HG02798 (cell line): ENCODE data around the gene VIL1.

Source experiments
- ATAC-seq: cut with Tn5 transposase; IDR thresholded peaks from one replicate; pipeline ENCODE4 v1.9.1; 2021; ENCODE audit warnings: mild to moderate bottlenecking; ENCODE audit not compliant: unreplicated experiment, poor library complexity

The VIL1 gene

DNA sequence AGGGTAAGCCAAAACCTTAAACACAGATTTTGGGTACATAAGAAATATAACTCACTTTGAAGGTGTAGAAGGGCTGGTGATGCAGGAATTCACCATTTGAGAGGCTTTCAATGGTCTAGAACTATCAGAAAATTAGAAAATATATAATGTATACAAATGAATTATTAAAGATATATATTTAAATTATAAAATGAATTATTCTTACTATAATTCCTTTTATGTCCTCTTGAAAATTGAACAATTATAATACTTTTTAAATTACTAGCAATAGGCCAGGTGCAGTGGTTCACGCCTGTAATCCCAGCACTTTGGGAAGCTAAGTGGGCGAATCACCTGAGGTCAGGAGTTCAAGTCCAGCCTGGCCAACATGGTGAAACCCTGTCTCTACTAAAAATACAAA, 60.7 kb downstream of the VIL1 start:
- ATAC-seq: no peak

DNA sequence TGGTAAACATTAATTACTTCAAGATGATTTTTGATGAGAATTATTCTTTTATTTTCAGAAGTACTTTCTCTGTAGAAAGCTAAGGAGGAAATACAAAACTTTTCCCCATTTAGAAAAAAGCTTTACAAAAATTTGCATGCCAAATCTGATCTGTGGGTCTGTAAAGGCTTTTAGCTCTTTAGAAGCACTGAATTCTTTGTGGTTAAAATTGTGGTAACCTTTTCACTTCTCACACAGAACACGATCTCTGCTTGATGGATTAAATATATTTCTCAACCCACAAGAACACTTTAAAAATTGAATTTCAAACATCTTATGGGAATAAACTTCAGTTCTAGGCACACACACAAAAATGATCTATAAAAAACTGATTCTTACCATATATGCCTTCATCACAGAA, 63.7 kb downstream of the VIL1 start:
- no peak for ATAC-seq

DNA sequence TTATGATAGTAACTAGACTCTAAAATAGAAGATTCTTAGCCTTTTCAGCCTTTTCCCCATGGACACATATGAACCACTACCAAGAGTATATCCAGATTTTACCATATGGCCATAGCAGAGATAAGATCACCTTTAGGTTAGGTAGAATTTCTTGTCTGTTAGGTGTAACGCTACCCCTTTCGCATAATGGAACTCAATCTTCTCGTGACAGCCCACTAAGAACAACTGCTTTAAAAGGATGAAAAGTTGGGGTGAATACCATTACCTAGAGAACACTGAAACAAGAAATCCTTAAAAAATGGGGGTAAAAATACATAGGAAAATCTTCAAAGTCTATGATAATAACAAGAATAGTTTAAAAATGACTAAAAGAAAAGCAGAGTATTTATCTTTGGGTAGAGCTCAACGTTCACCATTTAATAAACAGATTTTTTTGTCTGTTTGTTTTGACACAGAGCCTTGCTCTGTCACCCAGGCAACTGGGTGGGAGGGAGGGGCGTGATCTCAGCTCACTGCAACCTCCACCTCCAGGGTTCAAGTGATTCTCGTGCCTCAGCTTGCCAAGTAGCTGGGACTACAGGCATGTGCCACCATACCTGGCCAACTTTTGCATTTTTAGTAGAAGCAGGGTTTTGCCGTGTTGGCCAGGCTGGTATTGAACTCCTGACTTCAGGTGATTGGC, 67.2 kb downstream of the VIL1 start:
- no peak for ATAC-seq

DNA sequence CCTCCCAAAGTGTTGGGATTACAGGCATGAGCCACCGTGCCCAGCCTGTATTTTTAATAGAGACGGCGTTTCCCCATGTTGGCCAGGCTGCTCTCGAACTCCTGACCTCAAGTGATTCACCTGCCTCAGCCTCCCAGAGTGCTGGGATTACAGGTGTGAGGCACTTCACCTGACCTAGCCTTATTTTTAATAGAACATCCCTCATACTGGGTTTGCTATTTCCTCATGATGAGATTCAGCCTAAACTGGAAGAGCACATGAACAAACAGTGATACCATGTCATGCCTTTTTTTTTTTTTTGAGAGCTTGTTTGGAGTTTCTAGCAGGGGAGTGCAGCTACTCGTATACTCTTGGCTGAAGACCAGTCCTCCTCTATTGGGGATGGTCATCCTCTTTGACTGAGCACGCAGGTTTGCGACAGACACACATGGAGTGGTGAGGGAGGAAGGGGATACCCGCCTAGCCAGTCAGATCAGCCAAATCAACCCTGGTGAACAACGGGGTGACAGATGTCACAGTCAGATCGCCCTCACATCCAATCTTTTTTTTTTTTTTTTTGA, 81.7 kb downstream of the VIL1 start:
- ATAC-seq: no peak

DNA sequence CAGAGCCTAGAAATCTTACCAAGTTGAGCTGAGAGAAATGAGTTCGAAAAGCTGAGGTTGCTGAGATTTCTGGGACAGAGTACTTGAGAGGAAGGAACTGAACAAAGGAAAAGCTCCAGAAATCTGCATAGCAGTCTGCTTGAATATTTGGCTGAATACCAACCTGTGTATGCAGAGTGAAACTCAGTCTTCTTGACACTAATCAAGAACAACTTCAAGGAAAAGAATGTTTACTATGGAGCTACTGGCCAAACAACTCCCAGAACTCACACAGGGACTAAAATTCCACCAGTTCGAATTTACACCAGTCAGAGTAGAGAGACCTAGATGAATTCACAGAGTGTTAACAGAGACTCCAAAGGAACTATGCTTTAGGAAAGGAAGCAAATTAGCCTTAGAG, 82.7 kb downstream of the VIL1 start:
- no peak for ATAC-seq
